Right lobe of liver (tissue), 6 donors: ENCODE data around the gene OTOP3. TPM values are rescaled to one million over a fixed set of nuclear protein-coding genes. Genes with fewer than 3 reads are reported as not detected.

ENCODE experiments used
- ATAC-seq, 4 donors: fragments of 200-7000 bp; cut with Tn5 transposase; one replicate each; pipeline ENCODE4 v1.9.1; 2020; ENCODE audit warnings: mild to moderate bottlenecking in 4 of 4, moderate library complexity in 4 of 4
- DNase-seq, 3 donors: peaks; one replicate each; pipeline ENCODE4 v3.0.0-alpha.2; 2020
- H3K27ac ChIP-seq, 3 donors: fragments of 200-600 bp; one replicate each; pipeline ENCODE4 v1.8.0; 2022
- H3K27me3 ChIP-seq, 2 donors: fragments of 200-600 bp; one replicate each; pipeline ENCODE4 v1.8.0; 2022
- H3K36me3 ChIP-seq, 4 donors: fragments of 200-600 bp; sonication (generic) in 1 of 4; one replicate each; pipeline versions ENCODE4 v1.5.1 to v1.8.0; 2017 to 2022; ENCODE audit warnings: control low read depth in 1 of 4
- H3K4me1 ChIP-seq, 4 donors: fragments of 200-600 bp; sonication (generic) in 1 of 4; one replicate each; pipeline versions ENCODE4 v1.5.1 to v1.8.0; 2017 to 2022; ENCODE audit warnings: control low read depth in 1 of 4
- H3K4me3 ChIP-seq, 3 donors: fragments of 200-600 bp; one replicate each; pipeline ENCODE4 v1.8.0; 2022
- H3K9me3 ChIP-seq, 4 donors: fragments of 200-600 bp; sonication (generic) in 1 of 4; one replicate each; pipeline versions ENCODE4 v1.5.1 to v1.8.0; 2017 to 2022; ENCODE audit warnings: control low read depth in 1 of 4
- CTCF ChIP-seq, 4 donors: fragments of 200-600 bp in 3 of 4; fragments of 450-650 bp in 1 of 4; IDR thresholded peaks; one replicate each; pipeline versions ENCODE4 v1.5.1 to v1.8.0; 2016 to 2022; ENCODE audit warnings: antibody characterized with exemption in 4 of 4, mild to moderate bottlenecking in 2 of 4
- POLR2A ChIP-seq: fragments of 450-650 bp; IDR thresholded peaks from one replicate; pipeline ENCODE4 v1.6.1; 2017; ENCODE audit warnings: antibody characterized with exemption, mild to moderate bottlenecking
- WGBS: methylation state at CpG from one replicate; pipeline ENCODE4 v1.1.6; 2018; ENCODE audit warnings: low coverage, low lambda C conversion rate; ENCODE audit not compliant: insufficient coverage; ENCODE audit errors: missing lambda C conversion rate; 5-methylcytosine and 5-hydroxymethylcytosine counted together
- intact Hi-C, 2 donors: fragments of 100-400 bp; cut with DNase I; formaldehyde crosslinking; loops; one replicate each; pipeline versions ENCODE4 v1.11.2 to v1.14.1; 2022
- total RNA-seq, 6 experiments: library from RNA; depleted of rRNA in 2 of 6; stranded (reverse); fragments of >200 nt in 2 of 6; fragmentation: NEBNext Ultra II Directional in 3 of 6; extraction: Animal tissue kit (Norgen Biotek cat#: 25700) in 3 of 6; gene quantifications; one replicate each; pipeline versions ENCODE4 v1.1.0 to v1.2.4, GENCODE V29; 2016 to 2023
- donor health status: DM: no; HTN: yes; CAD: no.
- donor health status: DM: no; HTN: no; CAD: no.
- donor health status: DM: no; HTN: no; CAD: no.
- donor health status: DM: no; HTN: yes; CAD: no.
- donor health status: DM: no; HTN: yes; CAD: no.

OTOP3 gene
- total RNA-seq, 6 experiments from 2014 or later: not detected

- Histone ChIP-seq H3K9me3 (no peaks in the 10 kb centered on the region), H3K27me3 (peaks cover 0 to 22% of the 10 kb centered on the region in 2 donors), H3K36me3 (no peaks in the 10 kb centered on the region), H3K27ac (no peak overlapping the region), H3K4me1 (peaks cover 0 to 12% (median 4%) of the 10 kb centered on the region in 4 donors), H3K4me3 (no peak overlapping the region)
- TF ChIP-seq POLR2A: no peak
- TF ChIP-seq CTCF (IDR thresholded peaks at IDR 0.05): peak; percentile 59 to 88 (median 82)
- ATAC-seq: peak; percentile 68 to 87 (median 82)
- peak; percentile 76 to 79 (median 77) for DNase-seq
- intact Hi-C loops: loop anchor here in 1 of 2 donors (5.0 kb wide), 1 partner anchor 34 kb away; no protein-coding TSS in a partner anchor
- WGBS: 0% methylated on average over 3 of the region's 59 CpGs
These were observed 12.0 kb upstream of the OTOP3 start for GRCh38 chr17:74923538-74924249.

GRCh38 chr17:74924250-74924948 is 11.3 kb upstream of the OTOP3 start, which contains the start of gene OTOP2:
Gene OTOP2, plus strand, starts transcription at chr17:74924273. Its CDS starts 360 bp downstream, at chr17:74924633.
- intact Hi-C loops: loop anchor here in 1 of 2 donors (5.0 kb wide), 1 partner anchor 33 kb away; no protein-coding TSS in a partner anchor
- Histone ChIP-seq H3K27ac (no peak within 1 kb of the TSS), H3K4me1 (peaks cover 0 to 12% (median 4%) of the 10 kb centered on the region in 4 donors), H3K4me3 (no peak within 1 kb of the TSS), H3K36me3 (no peaks in the 10 kb centered on the region), H3K9me3 (no peaks in the 10 kb centered on the region), H3K27me3 (peaks cover 0 to 22% of the 10 kb centered on the region in 2 donors)
- TF ChIP-seq POLR2A (no peak), CTCF (IDR thresholded peaks at IDR 0.05) (no peak)
- ATAC-seq (peak; percentile 7 to 56 (median 22)), DNase-seq (no peak)
- WGBS: 0% methylated on average over 9 of the region's 54 CpGs

GRCh38 chr17:74925242-74925641 is 10.5 kb upstream of the OTOP3 start:
- Histone ChIP-seq H3K36me3 (no peaks in the 10 kb centered on the region), H3K4me1 (peaks cover 0 to 12% (median 4%) of the 10 kb centered on the region in 4 donors), H3K9me3 (no peaks in the 10 kb centered on the region), H3K27ac (no peak overlapping the region), H3K27me3 (peaks cover 0 to 22% of the 10 kb centered on the region in 2 donors), H3K4me3 (no peak overlapping the region)
- intact Hi-C loops: no loop called here
- WGBS: 73% methylated on average over 2 of the region's 3 CpGs
- DNase-seq (no peak), ATAC-seq (no peak)
- no peak for TF ChIP-seq POLR2A
- no peak for TF ChIP-seq CTCF (IDR thresholded peaks at IDR 0.05)

GRCh38 chr17:74928786-74929185 is 6.9 kb upstream of the OTOP3 start:
- peaks cover 0 to 4% (median 0%) of the 10 kb centered on the region in 4 donors for H3K4me1 ChIP-seq
- TF ChIP-seq POLR2A: no peak
- no peaks in the 10 kb centered on the region for H3K9me3 ChIP-seq
- WGBS: 47% methylated on average over 3 of the region's 6 CpGs
- ATAC-seq (no peak), DNase-seq (no peak)
- peaks cover 0 to 13% of the 10 kb centered on the region in 2 donors for H3K27me3 ChIP-seq
- H3K36me3 ChIP-seq: no peaks in the 10 kb centered on the region
- no peak overlapping the region for H3K27ac ChIP-seq
- H3K4me3 ChIP-seq: no peak overlapping the region
- intact Hi-C loops: no loop called here

GRCh38 chr17:74930535-74931036 is 5.1 kb upstream of the OTOP3 start:
- intact Hi-C loops: no loop called here
- 85% methylated on average over 11 of the region's 24 CpGs for whole genome bisulfite sequencing
- Histone ChIP-seq H3K36me3 (no peaks in the 10 kb centered on the region), H3K4me1 (peaks cover 0 to 3% (median 0%) of the 10 kb centered on the region in 4 donors), H3K27ac (no peak overlapping the region), H3K9me3 (no peaks in the 10 kb centered on the region), H3K4me3 (no peak overlapping the region), H3K27me3 (no peaks in the 10 kb centered on the region)
- ATAC-seq (no peak), DNase-seq (no peak)
- no peak for TF ChIP-seq CTCF (IDR thresholded peaks at IDR 0.05)
- TF ChIP-seq POLR2A: no peak
